Stimulated activated CD4-positive, alpha-beta T cell treated with anti-CD3 and anti-CD28 coated beads, Interleukin-12 subunit alpha, Interleukin-12 subunit beta, amount 100 ng/mL, for 48 hours (primary cell): ENCODE results near the gene SETBP1.
A peak's percentile ranks its signal among the peaks of the same experiment; 100 is the strongest.

Experiments
- DNase-seq, 3 donors: peaks; one replicate each; pipeline ENCODE4 v3.0.0-alpha.2; 2020; ENCODE audit warnings: low read depth in 2 of 3, low spot score in 1 of 3

Gene SETBP1

DNA sequence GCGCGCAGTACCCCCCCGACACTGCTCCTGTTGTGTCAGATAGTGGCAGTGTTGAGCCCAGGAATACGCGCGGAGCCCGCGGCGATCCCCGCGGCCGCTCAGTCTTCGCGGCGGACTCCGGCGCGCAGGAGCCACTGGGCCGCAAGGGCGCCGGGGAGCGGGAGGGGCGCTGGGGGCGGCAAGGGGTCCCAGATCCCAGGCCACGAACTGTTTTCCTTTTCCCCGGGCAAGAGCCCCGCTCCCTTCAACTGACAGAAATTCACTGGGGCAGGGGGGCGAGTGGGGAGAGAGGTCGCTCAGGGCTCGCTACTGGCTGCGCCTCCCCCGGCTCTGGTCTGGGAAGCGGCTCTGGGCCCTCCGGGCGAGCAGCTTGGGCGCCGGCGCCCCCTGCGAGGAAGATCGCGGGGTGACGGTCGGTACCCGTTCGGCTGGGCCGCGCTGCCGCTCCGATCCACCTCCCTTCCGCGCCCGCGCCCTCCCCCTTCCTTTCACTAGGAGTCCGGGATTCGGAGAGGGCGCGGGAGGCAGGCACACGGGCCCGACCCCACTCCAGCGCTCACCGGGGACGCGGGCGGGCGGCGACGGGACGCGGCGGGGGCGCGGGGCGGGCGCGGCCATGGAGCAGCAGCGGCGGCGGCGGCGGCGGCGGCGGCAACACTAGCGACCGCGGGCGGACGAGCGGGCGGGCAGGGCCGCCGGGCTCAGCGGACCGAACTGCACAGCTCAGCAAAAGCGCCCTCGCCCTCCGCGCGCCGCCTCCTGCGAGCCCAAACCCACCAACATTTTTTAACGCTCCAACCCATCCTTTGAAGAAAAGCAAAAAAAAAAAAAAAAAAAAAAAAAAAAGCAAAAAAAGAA, 1.4 kb upstream of the SETBP1 start:
- DNase-seq, result peak; percentile 60 to 67 (median 61)

GRCh38 chr18:44679914-44680272, 795 bp upstream of the SETBP1 start:
- peak in 2 of 3 donors; percentile 5 to 26 for DNase-seq

GRCh38 chr18:44681076-44681970, 635 bp downstream of the SETBP1 start:
- DNase-seq, result no peak

GRCh38 chr18:44682201-44682870, 1.6 kb downstream of the SETBP1 start:
- DNase-seq, result no peak

- DNase-seq, result no peak
Observed at GRCh38 chr18:44682871-44683221, 2.2 kb downstream of the SETBP1 start.

GRCh38 chr18:44683556-44683955, 2.9 kb downstream of the SETBP1 start:
- DNase-seq, result no peak

DNA sequence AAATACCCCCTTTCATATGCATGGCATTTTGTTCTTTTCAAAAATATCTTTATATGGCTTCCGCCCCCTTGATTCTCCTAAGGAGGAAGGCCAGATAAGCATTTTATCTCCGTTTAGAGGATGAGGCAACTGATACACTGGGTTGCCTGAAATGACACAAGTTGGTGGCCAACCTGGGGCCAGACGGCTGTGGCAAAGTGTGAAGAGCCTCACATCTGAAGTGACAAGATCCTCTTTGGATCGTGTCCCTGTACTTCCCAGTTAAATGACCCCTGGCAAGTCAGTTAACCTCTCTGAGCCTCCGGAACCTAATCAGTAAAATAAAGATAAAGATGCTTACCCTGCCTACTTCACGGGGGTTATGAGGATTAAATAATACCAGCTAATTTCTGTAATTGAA, 4.6 kb downstream of the SETBP1 start:
- no peak for DNase-seq

DNA sequence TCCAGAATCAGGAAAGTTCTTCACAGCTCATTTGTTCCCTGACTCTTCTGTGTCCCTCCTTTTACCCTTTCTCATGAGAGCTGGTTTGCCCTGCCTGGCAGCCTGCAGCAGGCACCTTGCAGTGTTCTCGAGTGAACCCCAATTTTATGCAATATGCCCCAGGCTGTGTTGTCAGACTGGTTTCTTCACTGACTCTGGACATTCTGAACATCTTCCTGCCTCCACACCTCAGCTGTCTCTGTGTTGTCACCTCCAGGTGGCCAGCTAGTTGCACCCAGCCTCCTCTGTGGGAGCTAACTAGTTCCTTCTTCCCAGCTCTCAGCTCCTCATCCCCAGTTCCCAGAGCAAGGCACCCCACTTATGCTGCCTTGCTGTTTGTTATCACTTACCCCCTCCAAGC, 5.5 kb downstream of the SETBP1 start:
- DNase-seq, result no peak

GRCh38 chr18:44687421-44687820, 6.7 kb downstream of the SETBP1 start:
- no peak for DNase-seq

- no peak for DNase-seq
Observed at GRCh38 chr18:44689736-44690135, 9.0 kb downstream of the SETBP1 start.

- no peak for DNase-seq
Observed at GRCh38 chr18:44691148-44691925, 10.6 kb downstream of the SETBP1 start.

DNA sequence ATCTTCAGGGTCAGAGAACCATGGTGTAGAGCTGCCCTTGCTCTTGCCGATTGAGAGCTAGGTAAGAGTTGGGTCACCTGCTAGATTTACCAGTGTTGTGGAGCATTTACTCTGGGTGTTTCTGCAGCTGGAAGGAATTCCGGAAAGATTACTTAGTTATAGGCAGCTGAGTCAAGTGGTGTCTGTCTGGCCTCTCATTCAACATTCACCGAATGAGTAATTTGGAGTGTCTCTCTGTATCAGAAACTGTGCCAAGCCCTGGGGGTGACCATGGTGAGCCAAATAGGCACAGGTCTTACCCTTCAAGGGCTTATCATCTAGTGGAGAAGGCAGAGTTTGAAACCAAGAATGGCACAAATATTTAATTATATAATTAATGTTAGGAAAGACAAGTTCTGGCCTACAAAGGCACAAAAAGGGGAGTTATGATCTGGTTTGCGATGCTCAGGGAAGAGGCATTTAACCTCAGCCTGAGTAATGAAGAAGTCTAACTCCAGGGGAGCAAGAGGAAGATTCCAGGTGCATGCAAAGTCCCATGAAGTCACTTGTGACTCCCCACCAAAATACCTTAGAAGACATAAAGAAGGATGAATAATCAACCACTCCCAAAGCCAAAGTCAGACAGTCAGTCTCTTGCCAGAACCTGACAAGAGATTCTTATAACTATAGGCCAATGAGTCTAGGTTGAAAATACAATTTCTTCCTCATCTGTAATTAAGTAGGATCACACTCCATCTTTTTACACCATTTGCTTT, 12.5 kb downstream of the SETBP1 start:
- DNase-seq, result no peak

- DNase-seq, result no peak
Observed at GRCh38 chr18:44695503-44695902, 14.8 kb downstream of the SETBP1 start.

GRCh38 chr18:44696892-44697291, 16.2 kb downstream of the SETBP1 start:
- DNase-seq, result no peak

- DNase-seq, result no peak
Observed at GRCh38 chr18:44697315-44697714, 16.6 kb downstream of the SETBP1 start.

- no peak for DNase-seq
Observed at GRCh38 chr18:44698518-44698917, 17.8 kb downstream of the SETBP1 start.

DNA sequence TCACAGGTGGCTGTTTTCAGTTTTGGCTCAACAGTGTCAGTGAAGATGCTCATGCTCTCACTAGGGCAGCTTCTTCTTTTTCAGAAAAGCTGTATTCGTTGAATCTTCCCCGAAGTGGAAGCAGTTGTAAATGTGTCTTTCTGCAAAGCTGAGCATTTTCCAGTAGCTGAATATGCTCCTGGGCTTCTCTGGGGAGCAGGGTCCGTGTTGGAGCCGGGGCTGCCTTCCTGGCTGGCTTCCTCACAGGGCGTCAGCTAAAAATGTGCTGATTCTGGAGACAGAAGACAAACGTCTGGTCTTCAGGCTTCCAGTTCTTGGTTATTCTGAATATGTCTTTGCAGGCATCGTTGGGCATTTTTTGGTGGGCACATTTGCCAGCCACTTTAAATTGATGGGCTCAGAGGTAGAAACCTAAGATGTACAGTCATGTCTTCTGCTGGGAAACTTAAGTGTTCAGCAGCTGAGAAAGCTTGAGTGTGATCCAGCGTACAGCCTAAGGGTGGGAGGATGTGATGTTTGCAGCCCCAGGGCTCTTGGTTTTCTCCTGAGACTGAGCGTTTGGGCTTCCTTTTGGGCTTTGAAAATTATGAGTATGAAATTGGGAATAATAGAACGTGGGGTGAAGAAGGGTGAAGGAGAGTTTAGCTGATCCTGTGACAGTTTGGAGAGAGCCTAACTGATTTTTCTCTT, 19.0 kb downstream of the SETBP1 start:
- DNase-seq, result no peak

DNA sequence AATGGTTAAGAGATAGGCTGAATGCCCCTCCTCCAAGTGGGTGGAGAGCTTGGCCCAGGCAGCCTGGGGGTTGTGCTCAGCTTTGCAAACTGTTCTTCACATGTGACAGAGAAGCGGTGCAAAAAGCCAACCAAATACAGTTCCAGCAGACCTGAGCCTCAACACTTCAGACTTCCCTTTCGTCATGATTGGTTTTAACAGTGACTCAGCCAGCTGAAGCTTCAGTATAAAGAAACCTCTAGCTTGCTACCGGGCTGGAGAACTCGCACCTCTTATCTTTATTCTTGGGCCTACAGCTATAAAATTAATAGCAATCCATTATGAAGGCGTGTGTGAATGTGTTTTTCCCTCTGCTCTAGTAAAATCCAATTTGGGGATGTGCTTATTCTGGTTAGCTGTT, 20.0 kb downstream of the SETBP1 start:
- DNase-seq, result no peak

GRCh38 chr18:44701227-44701626, 20.5 kb downstream of the SETBP1 start:
- DNase-seq, result no peak

DNA sequence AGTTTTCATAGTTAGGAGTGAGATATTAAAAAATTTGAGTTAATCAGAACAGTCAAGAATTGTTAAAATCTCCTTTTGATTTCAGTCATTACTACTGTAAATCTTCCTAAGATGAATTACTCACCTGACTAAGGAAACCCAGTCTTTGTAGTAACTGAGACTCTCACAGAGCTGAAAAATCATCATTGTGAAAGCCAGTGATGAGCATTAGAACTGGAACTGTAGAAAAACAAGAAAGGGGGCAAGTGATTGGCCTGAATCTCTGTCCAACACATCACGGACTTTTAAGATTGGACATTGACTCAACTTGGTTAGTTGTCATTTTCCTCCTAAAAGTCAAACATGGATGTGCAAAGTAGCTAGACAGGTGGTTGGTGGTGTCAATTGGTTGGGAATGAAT, 21.9 kb downstream of the SETBP1 start:
- no peak for DNase-seq
